HG03060 (cell line): ENCODE data around the gene SAMD5.

Experiments used
- ATAC-seq: cut with Tn5 transposase; IDR thresholded peaks from one replicate; pipeline ENCODE4 v1.9.1; 2021; ENCODE audit warnings: low read depth, moderate number of reproducible peaks; ENCODE audit not compliant: unreplicated experiment

Gene SAMD5

DNA sequence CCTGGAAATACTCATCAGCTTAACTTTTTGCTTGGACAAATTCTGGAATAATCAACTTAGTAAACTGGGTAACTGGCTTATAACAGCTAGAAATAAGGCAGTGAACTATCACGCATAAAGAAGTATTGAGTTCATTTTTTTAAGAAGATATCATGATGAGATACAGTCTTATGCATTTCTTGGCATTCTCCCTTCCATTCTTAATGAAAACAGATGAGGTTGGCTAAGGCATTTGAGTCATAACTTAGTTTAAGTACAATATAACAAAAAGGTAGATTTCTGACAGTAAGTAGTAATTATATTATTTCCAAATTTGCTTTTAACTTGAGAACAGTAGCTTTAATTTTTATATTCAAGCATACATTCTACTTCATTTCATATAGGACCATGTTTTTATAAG, 56.1 kb downstream of the SAMD5 start:
- no peak for ATAC-seq

DNA sequence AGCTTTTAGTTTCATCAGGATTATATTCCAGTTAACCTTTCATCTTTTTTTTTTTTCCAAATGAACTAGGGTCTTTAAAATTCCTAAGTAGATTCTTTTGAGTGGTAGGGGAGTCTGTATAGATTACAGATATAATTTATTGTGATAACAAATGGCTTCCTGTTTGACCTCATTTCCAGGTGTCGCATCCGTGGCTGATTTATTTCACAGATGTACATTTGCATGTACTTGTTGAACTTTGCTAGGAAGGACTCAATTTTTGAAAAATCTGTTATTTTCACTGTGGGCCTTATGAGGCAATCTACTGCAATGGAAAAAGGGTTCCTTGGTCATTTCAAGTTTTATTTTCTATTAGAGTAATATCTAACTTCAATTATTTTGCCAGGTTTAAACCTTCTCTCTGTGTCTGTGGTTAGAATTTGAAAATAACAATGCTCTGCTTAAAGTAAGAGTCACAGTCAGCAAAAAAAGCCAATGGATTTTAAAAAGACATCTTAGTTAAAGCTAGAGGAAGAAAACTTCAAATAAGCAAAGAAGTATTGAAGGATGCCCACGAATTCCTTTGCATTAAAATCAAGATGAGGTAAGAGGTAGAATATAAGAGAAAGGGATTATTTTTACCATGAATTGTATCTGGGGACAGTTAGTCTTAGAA, 57.9 kb downstream of the SAMD5 start:
- ATAC-seq = no peak

DNA sequence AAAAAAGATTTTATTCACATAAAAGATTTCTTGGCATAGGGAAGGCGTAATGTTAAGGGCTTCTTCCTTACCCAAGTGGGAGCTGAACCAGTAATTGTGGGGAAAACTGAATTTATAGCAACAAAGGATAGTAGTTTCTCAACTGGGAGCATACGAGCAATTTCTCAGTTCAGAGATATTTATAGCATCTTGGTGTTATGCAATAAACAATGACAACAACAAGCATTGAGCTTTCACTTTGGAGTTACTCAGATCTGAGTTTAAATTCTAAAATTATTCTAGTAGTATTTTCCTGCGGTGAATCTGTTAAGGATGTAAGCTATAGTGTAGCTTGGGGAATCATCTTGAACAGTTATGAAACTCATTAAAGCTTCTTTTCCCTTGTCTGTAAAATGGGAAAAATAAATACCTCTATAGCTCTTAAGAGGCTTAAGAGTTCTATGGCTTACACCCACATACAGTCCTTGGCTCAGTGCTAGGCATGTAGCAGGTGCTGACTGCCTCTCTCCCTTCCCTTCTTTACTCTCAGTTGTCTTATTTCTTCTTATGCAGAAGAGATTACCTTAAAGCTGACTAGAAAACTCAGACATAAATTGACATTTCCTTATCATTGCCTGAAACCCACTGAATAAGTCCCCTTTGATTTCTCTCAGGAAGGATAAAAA, 58.8 kb downstream of the SAMD5 start:
- no peak for ATAC-seq

DNA sequence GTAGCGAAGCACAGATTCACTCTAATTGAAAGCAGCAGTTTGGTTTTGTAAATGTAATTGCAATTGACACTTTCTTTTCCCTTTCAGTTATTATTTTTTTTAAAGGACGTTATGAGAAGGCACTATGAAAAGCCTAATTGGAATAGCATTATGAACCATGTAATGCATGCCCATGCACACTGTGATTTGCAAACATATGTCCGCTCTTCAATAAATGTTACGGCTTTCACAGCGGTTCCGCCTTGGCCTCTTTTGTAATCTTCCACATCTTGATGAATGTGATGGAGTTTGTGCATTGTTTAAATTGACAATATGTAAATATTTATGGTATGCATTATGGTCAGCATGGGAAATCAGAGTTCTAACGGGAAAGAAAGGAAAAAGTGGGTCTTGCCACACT, 61.3 kb downstream of the SAMD5 start:
- ATAC-seq = no peak

DNA sequence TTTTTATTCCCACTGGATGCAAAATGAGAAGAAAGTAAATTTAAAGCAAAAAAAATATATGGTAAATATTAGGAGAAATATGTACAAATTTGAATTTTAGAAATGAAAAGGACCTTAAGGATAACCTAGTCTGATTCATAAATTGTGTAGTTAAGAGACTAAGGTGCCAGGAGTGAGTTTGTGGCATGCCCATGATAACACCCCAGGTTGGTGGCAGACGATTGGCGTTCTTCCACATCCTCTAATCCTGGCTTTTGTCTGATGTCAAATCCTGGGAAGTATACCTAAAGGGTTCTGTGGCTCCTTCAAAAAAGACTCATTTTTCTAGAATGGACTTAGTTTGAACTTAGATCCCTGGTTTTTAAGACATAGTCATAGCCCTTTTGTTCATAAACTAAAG, 62.2 kb downstream of the SAMD5 start:
- ATAC-seq = no peak

DNA sequence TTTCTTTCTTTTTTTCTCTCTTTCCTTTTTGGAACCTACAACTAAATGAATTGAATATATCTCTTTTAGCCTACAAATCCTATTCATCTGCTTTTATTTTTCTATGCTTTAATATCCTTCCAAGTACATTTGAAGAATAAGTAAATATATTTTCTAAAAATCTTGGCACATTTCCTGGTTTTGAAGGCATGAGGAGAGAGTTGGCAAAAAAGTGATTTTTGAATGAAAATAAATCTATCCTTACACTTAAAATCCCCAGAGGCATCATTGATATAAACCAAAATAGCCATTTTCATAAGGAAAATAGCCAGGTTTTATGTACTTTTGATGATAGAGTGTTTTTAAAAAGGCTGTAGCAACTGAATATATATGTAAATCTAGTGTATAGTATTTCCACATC, 69.0 kb downstream of the SAMD5 start:
- ATAC-seq = no peak

DNA sequence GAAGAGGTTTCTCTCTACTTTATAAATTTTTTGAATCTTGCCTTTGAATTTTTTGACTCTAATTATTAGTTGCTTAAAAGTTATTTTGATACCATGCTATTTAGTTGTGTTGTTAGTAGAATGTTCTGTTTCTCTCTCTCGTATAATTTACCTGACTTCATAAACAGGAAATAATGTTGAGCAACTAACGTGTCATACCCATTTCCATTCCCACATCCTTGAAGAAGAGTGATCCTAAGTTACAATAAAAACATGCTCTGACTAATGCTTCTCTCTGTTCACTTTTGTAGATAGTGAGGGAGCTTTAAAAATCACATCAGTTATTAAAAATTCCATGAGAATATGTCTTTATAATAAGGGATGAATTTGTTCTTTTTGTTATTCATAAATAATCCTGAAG, 69.7 kb downstream of the SAMD5 start:
- no peak for ATAC-seq

DNA sequence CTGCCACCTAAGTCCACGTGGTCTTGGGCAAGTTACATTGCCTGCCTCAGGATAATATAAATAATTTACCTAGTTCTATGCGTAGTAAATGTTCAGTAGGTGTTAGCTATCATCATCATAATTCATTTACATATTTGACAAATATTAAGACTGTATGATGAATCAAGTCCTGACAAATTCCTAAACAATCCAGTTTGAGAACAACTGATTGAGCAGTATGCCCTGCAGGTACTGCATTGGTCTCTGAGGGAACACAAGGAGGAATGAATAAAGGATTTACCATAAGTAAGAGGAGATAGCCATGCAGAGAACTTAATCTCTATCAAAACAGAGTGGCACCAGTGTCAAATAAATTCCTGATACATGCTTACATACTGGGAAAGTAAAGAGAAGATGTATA, 70.4 kb downstream of the SAMD5 start:
- ATAC-seq = no peak

DNA sequence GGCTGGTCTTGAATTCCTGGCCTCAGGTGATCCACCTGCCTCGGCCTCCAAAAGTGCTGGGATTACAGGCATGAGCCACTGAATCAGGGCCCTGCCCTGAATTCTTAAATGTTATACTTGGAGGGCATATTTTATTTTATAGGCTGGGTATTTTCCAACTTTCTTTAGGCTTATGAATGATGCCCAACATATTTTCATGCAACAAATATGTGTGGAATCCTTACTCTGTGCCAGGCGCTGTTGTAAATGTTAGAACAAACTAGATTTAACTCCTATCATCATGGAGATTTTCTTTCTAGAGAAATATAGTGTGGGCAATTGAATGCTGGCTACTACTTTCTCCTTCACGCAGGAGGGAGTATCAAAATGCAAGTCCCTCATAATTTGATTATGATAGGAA, 71.2 kb downstream of the SAMD5 start:
- ATAC-seq = no peak

DNA sequence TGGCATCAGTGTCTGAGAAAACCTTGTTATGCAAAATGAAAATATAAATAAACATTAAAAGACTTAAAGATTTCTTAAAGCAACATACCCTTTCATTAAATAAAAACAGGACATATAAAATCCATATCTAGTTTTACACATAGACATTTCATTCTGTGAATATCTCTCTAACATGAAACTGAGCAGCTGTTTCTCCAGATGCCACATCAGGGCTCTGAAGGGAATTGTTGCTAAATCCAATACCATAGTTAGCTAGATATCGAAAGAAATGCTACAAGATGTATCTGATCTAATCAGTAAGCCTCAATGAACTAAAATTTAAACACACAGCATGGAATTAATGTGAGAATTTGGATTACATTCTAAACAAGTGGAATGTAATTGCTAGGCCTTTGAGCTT, 74.5 kb downstream of the SAMD5 start:
- no peak for ATAC-seq

DNA sequence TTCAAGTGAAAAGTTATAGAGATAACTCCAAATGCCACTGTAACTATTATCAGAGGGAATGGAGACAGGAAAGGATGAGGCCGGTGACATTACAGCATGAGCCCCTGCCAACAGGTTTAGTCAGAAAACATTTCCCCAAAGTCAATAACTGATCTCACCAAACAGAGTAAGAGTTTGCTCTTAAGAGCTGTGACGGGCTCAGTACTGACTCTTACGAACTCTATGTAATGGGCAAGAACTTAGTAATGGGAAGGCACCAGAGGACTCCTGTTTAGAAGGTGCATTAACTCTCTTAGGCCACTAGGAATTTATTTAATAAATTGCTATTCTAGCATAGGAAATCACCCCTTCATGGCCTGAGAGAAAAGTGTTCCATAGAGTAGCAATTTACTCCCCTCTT, 76.8 kb downstream of the SAMD5 start:
- no peak for ATAC-seq

DNA sequence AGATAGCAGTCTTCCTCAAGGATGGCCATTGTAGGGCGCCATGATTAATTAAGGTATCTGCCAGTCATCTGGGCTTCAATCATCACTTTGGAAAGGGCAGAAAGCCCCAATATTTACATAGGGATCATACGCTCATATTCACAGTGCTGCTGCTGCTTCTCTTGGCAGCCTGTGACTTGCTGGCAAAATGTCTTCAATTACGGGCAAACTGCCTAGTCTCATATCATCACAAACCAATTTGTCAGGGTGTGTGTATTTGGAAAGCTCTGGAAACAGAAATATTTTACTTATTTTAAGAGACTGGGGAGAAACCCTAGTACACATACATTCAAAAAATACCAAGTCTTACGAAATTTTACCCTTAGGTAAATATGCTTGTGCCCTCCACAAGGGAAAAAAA, 77.6 kb downstream of the SAMD5 start:
- no peak for ATAC-seq

DNA sequence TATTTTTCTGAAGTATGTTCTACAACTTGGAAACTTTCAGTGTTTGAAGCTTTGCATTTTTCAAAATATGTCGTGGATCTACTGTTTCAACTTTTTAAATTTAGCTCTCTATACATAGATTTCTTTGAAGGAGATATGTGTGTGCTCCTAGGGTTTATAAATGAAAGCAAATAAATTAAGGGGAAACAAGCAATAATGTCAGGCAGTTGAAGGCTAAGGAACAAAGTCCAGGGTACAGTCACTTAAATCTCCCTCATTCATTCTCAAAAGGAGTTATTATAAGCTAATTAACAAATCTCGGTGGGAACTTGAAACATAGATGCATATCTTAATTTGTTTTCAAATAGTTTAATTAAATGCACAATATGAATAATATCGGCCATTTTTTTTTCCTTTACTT, 79.4 kb downstream of the SAMD5 start:
- no peak for ATAC-seq

DNA sequence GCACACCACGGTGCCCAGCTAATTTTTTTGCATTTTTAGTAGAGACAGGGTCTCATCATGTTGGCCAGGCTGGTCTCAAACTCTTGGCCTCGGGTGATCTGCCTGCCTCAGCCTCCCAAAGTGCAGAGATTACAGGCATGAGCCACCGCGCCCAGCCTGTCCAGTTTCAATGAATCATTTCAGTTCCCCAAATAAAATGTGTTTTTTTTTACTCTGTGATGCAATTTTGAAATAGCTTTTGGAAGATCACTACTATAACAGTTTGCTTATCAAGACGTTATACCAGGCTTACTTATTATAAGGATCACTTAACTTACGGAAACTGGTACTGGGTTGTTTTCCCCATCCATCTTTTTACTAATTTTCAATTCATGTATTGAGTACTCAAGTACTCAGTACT, 80.0 kb downstream of the SAMD5 start:
- no peak for ATAC-seq

DNA sequence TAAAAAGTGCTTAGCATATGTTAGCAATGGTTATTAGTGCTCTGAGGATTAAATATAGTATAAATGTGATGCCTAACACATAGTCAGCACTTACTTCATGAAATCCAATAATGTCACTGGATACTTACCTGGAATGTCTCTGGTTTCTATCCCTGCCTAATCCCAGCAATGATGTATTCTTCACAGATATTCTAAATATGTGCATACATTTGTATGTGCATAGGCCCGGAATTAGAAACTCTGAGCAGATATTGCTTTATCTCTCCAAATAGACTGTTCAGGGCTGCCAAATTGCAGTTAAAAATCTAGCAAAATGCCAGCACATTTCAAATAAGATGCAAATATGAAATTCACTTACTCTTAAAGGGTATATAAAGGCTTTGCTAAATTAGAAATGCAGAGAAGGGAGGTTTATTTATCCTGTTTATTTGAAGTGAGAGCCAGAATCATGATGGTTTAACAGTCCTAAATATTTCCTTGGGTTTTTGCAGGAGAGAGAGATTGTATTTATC, 81.3 kb downstream of the SAMD5 start:
- ATAC-seq = no peak

DNA sequence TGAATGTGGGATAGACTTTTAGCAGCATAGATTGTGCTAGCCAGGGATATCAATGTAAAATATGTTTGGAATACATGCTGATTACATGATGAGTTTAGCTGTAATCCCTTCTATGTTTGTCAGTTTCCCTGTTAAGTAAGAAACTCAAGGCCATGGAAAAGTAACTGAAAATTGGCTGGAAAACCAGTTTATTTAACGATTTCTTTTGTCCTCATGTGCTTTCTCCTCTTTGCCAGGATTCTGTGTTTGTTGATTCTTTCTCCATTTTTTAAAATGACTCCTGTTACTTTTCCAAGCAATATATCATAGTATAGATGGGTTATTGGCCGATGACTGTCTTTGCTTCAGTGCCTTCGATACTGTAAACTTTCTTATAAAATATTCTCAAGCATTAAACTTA, 87.5 kb downstream of the SAMD5 start:
- ATAC-seq = no peak

DNA sequence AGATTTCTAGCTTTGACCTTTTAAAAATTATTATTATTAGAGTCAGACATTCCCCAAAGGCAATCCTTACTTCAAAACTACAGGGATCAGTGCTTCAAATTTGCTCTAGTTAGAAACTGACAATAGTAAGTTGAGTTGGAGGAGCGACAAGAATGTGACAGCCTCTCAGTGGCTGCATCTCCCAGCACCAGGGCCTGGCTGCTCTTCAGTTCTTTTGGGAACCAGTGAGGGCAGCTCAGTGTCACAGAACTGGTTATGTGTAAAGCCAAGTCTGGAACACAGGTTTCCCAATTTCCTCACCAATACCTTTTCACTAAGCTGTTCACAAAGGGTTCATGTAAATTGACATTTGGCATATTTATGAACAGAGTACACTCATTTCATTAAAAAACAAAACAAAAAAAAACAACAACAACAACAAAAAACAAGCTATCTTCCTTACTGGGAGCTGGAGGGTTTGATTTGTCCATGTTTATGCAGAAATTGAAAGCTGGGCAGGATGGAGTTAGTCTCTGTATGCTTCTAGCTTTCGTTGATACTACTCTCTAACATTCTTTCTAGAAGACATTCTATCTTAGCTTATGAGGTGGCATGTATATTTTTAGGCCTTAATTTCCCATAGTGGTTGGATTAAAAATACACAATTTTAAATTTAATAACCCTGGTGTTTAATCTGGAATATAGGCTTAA, 95.0 kb downstream of the SAMD5 start:
- no peak for ATAC-seq

DNA sequence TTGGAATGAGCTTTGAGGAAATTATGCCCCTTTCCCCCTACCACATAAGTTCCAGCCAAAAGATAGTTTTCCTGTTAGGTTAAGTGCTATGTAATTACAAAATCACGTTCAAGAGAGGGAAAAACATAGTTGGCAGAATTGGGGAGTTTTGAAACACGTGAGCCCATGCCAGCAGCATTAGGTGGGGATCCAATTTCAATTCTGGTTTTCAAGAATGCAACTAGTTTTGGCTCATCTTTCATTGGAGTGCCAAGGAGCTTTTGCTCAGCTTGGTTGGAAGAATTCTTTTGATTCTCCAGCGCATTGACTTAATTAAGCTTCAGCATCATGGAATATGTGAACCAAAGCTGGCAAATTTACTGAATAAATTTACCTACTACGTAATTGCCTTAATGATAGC, 95.9 kb downstream of the SAMD5 start:
- no peak for ATAC-seq

DNA sequence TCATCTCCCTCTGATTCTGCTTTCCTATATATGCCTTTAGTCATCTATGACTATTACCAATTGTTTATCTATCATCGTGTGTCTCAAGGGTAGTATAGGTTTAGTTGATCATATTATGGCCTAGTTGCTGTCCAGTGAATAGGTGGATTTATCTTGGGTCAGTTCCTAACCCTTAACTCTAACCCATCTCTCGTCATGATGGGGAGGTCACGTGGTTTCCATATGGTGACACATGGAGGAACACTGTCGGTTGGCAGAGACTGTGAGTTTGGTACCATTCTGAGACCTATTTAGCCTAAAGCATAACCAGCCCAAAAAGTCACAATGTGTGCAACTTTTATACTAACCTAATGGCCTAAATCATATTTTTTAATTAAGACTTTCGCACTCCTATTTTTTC, 103.5 kb downstream of the SAMD5 start:
- no peak for ATAC-seq

DNA sequence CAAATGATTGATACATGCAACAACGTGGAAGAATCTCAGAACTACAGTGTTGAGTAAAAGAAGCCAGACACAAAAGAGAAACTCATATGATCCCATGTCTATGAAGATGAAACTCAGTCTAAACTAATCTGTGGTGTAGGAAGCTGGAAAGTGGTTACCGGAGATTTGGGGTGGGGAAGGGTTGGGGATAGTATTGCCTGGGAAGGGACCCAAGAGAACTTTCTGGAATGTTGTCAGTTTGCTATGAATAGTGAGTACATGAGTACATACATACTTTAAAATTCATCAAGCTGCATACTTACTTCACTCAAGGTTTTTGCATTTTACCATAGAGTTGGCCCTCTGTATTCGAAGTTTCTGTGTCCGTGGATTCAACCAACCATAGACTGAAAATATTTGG, 106.0 kb downstream of the SAMD5 start:
- no peak for ATAC-seq

DNA sequence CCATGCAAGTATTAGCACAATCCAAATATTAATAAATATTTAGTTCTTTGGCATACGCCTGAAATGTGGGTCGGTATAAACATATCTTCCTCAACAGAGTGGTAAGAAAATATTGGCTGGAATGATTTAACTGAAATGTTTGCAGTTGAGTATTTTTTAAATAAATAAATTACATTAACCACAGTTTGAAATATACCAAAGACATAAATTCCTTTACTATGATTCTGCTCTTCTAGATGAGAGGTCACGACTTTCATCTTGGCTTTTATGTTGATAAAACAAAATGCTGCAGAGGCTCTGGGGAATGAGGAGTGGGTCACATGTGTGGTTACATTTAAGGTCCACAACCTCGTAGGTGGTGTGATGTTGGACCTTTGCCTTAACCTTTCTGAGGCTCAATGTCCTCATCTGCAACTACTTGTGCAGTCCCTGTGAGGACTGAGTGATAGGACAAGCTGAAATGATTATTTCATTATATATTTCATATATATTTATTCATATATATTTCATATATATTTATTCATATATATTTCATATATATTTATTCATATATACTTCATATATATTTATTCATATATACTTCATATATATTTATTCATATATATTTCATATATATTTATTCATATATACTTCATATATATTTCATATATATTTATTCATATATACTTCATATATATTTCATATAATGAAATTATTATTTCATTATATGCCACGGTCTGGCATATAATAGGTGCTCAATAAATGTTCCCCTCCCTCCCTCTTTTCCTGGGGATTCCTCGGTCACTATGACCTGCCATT, 107.4 kb downstream of the SAMD5 start:
- no peak for ATAC-seq
